WTC11 (cell line): ENCODE results near the gene TBC1D17.

Experiments
- CREB1 ChIP-seq: sonication (generic); formaldehyde crosslinking; IDR thresholded peaks from 2 replicates; pipeline ENCODE4 v1.8.0; 2023; ENCODE audit warnings: mild to moderate bottlenecking, missing genetic modification reagents
- CTCF ChIP-seq: fragments of 200-600 bp; IDR thresholded peaks from 2 replicates; pipeline ENCODE4 v1.8.0; 2022; ENCODE audit warnings: antibody characterized with exemption
- SOX15 ChIP-seq: fragments of 250-450 bp; sonication (Bioruptor Pico); IDR thresholded peaks from 2 replicates; pipeline ENCODE4 v1.9.0; 2021; ENCODE audit warnings: mild to moderate bottlenecking
- USF2 ChIP-seq: sonication (generic); formaldehyde crosslinking; IDR thresholded peaks from 2 replicates; pipeline ENCODE4 v1.8.1; 2023; ENCODE audit warnings: mild to moderate bottlenecking, missing genetic modification reagents, moderate library complexity
- TF ChIP-seq, protein P1 (sequence below): sonication (generic); formaldehyde crosslinking; IDR thresholded peaks from 2 replicates; pipeline ENCODE4 v1.8.1; 2022; ENCODE audit warnings: low read depth, missing genetic modification reagents, borderline replicate concordance

DNA sequence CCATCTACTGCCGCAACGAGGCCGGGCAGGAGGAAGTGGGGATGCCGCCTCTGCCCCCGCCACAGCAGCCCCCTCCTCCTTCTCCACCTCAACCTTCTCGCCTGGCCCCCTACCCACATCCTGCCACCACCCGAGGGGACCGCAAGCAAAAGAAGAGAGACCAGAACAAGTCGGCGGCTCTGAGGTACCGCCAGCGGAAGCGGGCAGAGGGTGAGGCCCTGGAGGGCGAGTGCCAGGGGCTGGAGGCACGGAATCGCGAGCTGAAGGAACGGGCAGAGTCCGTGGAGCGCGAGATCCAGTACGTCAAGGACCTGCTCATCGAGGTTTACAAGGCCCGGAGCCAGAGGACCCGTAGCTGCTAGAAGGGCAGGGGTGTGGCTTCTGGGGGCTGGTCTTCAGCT lies 55.2 kb downstream of the TBC1D17 start:
- no peak for TF ChIP-seq SOX15 (CRISPR knock-in tag)
- TF ChIP-seq, protein P1, sequence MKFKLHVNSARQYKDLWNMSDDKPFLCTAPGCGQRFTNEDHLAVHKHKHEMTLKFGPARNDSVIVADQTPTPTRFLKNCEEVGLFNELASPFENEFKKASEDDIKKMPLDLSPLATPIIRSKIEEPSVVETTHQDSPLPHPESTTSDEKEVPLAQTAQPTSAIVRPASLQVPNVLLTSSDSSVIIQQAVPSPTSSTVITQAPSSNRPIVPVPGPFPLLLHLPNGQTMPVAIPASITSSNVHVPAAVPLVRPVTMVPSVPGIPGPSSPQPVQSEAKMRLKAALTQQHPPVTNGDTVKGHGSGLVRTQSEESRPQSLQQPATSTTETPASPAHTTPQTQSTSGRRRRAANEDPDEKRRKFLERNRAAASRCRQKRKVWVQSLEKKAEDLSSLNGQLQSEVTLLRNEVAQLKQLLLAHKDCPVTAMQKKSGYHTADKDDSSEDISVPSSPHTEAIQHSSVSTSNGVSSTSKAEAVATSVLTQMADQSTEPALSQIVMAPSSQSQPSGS (CRISPR knock-in tag), result no peak
- no peak for TF ChIP-seq CTCF
- no peak for TF ChIP-seq CREB1 (CRISPR knock-in tag)
- no peak for TF ChIP-seq USF2 (CRISPR knock-in tag)
